Measurements from ENCODE around the gene ZNF266.

ZNF266 gene

DNA sequence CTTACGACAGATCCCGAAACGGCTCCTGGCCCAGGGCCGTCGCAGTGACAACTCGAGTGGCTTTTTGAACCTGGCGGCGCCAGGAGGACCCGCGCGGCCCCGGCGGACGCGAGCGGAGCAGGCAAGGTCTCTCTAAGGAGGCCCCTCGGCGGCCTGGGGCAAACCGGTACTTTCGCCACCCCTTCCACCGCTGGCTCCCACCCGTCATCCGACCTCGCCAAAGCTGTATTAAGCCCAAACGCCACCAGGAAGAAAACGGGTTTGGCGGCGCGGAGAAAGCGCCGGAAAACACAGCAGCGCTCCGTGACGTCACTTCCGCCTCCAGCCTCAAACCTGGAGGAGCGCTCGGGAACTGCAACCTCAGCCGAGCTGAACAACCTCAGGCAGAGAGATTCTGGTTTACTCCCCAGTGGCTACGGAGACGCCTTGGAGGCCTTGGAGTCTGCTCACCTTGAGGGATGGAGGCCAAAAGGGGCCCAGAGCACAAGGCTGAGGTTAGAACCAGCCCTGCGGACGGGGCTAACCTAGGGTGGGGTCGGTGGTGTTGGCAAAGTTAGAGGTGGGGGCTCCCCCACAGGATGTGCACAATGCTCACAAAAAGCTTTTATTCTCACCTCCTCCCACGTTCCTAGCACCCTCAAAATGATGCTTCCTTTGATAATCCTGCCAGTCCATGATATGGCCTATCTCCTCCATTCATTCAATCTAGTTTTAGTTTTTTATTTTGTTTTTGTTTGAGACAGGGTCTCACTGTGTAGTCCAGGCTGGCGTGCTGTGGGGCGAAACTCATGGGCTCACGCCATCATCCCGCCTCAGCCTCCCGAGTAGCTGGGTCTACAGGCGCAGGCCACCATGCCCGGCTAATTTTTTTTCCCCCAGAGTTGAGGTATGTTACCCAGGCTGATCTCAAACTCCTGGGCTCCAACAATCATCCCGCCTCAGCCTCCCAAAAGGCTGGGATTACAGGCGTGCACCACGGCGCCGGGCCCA lies at the start of gene ZNF266:
Gene ZNF266, minus strand, starts transcription at position 295 of the 990 bp plus-strand sequence. CDS start 15,484 bp downstream, outside the sequence.
- DNase-seq, result peak; percentile 86

DNA sequence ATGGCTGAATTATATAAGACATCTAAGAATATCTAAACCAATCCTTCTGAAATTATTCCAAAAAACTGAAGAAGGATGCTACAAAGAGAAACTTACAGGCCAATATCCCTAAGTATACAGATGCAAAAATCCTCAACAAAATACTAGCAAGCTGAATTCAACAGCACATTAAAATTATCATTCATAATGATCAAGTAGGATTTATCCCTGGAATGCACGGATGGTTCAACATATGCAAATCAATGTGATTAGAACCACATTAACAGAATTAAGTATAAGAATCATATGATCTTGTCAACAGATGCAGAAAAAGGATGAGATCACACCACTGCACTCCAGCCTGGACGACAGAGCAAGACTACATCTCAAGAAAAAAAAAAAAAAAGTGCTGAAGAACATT lies 49.8 kb upstream of the ZNF266 start:
- no peak for DNase-seq

DNA sequence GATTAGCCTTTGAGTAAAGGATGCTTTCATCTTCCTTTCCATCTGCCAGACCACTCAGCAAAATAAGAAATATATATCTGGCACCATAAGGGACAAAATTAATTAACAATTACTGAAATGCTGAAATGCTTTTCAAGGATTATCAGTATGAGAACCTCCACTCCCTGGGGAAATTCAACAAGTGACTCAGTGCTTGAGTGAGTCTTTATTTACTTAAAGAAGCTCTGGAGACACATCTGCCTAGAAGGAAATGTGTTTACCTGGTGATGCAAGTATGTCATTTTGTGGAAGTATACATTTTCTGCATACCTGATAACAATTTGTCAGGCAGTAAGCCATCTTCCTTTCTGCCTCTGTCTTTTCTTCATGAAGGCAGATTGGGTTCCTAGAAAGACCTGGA lies 39.6 kb upstream of the ZNF266 start:
- DNase-seq, result no peak

DNA sequence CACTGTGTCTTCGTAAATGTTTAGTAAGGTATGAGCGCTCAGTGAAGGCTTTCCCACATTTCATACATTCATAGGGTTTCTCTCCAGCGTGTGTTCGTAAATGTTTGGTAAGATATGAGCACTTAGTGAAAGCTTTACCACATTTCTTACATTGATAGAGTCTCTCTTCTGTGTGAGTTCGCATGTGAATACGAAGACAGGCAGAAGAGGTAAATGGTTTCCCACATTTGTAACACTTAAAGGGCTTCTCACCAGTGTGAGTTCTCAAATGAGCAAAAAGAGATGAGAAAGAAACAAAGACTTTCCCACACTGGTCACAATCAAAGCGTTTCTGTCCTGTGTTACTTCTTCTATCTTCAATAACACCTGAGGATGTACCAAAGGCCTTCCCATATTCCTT lies 31.8 kb upstream of the ZNF266 start:
- no peak for DNase-seq

DNA sequence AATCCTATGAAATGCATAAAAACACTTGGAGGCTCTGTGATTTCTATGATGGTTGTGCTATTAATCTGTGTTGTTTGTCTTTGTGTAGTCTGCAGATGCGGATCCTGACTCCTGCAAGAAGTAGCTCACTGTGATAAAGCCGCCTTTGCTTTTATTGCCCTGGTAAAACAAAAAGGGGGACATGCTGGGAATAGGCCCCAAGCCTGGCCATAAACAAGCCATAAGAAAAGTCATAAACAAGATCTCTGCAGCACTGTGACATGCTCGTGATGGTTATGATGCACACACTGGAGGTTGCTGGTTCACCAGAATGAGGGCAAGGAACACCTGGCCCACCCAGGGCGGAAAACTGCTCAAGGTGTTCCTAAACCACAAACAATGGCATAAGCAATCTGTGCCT lies 26.6 kb upstream of the ZNF266 start:
- DNase-seq, result no peak

DNA sequence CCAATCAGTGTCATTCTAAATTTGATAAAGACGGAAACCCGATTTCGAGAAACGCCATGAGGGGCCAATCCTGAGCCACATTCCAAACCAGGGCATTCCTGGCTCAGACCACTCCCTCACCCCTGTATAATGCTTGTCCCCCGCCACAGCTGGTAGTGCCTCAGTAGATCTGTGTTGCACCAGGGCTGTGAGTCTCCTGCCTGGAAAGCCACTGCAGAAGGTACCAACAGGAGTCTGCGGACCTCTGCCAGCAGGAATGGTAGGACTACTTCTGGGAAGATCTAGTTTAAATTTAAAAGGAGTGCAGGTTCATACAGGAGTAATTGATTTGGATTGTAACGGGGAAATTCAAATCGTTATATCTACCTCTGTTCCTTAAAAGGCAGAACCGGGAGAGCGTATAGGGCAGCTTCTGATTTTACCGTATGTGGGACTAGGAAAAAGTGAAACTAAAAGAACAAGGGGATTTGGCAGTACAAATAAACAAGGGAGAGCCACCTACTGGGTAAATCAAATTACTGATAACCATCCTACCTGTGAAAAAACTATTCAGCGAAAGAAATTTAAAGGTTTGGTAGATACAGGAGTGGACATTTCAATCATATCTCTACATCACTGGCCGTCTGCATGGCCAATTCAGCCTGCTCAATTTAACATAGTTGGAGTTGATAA lies 20.8 kb upstream of the ZNF266 start:
- DNase-seq, result no peak

DNA sequence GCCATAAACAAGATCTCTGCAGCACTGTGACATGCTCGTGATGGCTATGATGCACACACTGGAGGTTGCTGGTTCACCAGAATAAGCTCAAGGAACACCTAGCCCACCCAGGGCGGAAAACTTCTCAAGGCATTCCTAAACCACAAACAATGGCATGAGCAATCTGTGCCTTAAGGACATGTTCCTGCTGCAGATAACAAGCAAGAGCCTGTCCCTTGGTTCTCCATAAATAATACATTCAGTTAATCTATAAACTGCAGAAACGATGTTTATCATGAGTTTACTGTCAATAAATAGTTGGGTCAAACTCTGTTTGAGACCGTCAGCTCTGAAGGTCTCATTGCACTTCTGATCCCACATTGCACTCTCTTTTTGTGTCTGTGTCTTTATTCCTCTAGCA lies 18.6 kb upstream of the ZNF266 start:
- no peak for DNase-seq

DNA sequence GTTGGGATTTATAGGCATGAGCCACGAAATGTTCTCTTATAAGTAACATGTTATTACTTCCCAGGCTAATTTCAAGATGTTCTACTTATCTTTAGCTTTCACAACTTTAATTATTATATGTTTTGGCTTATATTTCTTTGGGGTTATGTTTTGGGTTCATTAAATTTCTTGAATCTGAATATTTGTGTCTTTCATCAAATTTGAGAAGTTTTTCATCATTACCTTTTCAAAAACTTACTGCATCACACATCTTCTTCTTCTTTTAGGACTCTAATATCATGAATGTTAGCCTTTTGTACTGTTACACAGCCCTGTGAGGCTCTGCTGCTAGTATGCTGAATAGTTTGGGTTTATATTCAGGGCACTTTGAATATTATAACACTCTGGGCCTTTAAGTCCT lies 9.7 kb upstream of the ZNF266 start:
- DNase-seq, result no peak

DNA sequence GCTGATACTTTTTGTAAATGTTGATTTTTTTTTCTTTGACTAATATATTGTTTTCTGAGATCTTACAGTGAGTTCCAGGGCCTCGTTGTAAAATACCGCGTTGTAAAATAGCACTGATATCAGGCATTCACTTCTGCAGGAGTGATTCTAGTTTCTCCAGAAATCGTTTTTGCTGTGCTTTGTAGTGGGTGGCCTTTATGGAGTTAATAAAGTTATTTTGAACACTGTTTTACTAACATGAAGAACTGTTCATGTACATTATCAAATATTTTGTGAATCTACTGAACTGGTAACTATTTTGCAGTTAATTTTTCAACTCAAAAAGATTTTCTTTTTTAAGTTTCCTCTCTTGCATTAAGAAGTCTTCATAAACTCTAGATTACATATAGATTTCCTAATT lies 985 bp upstream of the ZNF266 start:
- no peak for DNase-seq

DNA sequence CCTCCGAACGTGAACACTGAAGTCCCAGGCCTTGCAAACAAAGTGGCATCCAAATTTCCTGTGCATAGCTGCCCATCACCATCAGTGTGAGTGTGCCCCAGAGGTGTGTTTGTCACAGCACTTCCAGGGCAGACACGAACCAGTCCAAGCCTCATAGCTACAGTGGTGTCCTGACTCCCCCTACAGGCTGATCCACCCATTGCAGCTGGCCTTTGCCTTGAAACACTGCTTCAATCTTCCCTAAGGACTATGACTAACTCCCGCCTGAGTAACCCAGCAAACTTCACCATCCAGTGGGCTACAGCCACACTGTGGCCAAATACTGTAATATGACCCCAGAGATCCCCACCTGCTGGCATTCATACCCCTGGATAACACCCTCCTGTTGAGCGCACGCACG lies 3.9 kb downstream of the ZNF266 start:
- DNase-seq, result peak; percentile 3

DNA sequence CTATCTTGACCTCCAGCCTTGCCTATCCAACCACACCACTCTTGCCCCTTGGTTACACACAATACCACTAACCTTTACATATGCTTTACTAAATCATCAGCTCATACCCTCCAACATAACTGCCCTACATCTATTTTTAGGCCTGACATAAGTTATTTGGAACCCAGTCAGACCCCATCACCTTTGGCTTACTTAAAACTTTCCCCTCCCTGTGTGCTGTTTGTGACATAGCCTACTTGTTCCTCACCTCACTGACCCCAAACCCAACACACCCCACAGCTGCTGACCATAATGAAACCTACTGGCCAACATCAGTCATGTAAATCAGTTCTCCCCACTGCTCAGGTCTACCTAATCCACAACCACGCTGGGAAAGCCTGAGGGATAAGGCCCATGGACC lies 4.9 kb downstream of the ZNF266 start:
- DNase-seq, result no peak

DNA sequence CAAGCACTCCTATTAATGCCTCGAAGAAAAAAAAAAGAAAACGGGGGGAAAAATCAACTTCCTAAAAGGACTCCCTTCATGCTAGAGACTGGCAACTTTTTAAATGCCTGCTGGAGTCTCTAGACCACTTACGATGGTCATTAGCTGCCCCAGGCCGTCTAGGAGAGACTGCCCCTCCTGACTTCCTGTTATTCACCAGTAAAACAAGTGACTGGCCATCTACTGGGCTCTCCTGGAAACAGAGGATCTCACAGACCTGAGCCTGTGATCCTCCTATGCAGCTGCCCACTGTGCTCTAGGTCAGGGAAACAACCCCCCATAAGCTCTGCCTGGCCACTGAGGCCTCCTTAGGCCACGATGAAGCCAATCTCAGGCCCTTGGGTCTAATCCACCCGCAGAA lies 7.4 kb downstream of the ZNF266 start:
- DNase-seq, result no peak

DNA sequence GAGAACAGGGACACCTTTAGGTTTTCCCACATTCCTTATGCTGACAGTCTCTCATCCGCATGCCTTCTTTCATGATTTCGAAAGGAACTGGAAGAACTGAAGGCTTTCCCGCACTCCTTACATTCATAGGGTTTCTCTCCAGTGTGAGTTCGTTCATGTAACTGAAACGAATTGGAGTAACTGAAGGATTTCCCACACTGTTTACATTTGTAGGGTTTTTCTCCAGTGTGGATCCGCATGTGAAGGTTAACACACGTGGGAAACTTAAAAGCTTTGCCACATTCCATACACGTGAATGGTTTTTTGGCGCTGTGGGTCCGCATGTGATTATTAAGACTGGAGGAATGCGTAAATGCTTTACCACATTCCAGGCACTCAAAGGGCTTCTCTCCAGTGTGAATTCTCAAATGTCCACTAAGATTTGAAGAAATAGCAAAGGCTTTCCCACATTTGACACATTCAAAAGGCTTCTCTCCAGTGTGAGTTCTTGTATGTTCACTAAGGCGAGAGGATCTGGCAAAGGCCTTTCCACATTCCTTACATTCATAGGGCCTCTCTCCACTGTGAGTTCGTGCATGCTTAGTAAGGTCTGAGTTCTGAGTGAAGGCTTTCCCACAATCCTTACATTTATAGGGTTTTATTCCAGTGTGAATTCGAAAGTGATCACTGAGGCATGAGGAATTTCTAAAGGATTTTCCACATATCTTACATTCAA lies 22.0 kb downstream of the ZNF266 start:
- DNase-seq, result no peak

DNA sequence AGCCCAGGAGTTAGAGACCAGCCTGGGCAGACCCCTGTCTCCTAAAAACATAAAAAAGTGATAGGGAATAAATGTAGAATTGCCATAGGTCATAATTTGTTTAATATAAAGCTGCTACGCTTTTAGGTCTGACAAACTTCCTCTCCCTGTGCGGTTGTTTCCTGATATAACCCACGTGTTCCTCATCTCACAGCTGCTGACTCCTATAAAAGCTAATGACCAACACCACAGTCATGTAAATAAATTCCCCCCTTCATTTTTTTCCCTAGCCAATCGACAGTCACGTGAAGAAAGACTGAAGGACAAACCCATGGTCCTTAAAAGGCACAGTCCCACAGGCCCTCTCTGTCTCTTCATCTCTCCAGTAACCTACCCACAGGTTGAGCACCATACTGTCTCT lies 27.5 kb downstream of the ZNF266 start:
- DNase-seq, result no peak

DNA sequence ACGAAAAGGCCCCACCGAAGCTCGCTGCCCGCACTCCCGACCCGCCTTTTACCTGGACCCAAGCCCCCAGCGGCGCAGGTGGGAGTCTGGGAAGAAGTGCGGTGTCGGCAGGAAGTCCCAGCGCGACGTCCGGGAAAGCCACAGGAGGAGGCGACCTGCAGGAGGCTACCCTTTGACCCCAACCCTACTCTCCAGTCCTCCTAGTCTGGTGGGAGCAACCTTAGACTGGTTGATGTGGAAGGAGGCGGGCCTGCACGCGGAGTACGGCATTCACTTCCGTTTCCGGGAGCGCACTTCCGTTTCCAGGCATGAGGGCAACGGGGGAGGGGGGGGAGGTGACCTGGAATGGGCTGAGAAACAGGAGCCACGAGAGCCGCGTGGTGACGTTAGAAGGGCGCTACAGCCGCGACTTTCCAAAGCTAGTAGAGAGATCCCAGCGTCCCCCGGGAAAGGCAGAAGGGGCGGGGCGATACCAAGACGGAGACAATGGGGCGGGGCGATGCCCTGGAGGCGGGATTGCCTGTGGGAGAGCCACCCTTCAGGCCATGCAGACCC lies 28.5 kb downstream of the ZNF266 start:
- peak; percentile 71 for DNase-seq

DNA sequence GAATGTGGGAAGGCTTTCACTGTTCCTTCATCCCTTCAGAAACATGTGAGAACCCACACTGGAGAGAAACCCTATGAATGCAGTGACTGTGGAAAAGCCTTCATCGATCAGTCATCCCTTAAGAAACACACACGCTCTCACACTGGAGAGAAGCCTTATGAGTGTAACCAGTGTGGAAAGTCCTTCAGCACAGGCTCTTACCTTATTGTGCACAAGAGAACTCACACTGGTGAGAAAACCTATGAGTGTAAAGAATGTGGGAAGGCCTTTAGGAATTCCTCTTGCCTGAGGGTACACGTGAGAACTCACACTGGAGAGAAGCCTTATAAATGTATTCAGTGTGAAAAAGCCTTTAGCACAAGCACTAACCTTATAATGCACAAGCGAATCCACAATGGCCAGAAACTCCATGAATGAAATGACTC lies 54.0 kb downstream of the ZNF266 start:
- no peak for DNase-seq

DNA sequence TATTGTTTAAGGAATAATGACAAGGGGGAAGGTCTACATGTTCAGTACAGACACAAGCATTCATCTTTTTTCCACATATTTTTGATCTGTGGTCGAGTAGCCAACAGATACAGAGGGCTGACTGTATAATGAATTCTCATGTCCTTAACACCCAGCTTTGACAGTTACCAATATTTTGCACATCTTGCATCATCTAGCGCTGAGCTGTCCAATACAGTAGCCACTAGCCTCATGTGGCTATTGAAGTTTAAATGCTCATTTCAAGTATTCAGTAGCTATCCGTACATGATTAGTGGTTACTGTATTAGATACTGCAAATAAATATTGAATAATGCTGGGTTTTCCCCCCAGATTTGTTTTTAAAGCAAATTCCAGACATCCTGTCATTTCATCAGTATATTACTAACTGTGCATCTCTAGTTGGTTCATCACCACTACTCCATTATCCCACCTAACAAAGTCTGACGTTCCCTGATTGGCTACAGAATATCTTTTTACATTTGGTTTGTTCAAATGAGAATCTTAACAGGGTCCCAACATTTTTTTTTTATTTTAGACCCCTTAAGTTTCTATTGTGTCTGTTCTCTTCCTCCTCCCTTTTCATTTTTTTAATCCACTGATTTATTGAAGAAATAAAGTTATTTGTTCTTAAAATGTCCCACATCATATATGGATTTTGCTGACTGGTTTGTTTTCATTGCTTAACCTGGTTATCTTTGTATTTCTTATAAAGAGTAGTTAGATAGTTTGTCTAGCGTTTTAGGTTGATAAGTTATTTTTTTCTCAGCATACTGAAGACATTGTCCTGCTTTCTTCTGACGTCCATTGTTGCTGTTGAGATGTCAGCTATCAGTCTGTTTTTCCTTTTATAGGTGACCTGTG lies 64.4 kb downstream of the ZNF266 start:
- DNase-seq, result no peak

DNA sequence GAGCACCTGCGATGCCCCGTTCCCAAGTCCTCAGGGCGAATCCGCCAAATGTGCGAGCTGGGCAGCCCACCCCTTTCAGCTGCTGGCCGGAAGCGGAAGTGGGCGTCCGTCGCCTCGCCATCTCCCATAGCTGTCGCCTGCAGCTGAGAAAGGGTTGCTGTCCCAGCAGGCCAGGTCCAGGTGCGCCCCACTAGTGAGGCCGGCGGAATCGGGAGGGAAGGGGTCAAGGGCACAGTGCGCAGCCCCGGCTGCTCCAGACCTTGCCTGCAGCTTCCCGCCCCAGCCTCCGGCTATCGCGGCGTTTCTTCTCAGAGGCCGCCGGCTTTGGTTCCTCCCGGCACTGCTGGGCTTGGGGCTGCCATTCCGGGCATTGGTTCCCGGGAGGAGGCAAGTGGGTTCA lies 72.5 kb downstream of the ZNF266 start, which contains the start of gene ZNF177:
Gene ZNF177, plus strand, starts transcription at position 109 of the 400 bp plus-strand sequence. CDS start 15,299 bp downstream, outside the sequence.
- DNase-seq, result peak; percentile 34

Data from NCI-H1092 (cell line).